Duodenal mucosa (tissue), 2 donors: ENCODE results near the gene STK32C.
"Not testable (repeated sequence)": the region's sequence is repeated elsewhere in the genome, so short reads cannot be mapped to it uniquely, and the experiment has no call there.

Experiments
- H3K27ac ChIP-seq: one replicate; pipeline ENCODE4 v1.7.0; 2013; ENCODE audit warnings: low read depth, low read length
- H3K27me3 ChIP-seq, 2 donors: one replicate each; pipeline ENCODE4 v1.7.0; 2013; ENCODE audit warnings: low read length in 2 of 2, control low read depth in 1 of 2; ENCODE audit not compliant: insufficient read depth in 2 of 2, control insufficient read depth in 1 of 2
- H3K36me3 ChIP-seq, 2 donors: one replicate each; pipeline ENCODE4 v1.7.0; 2013; ENCODE audit warnings: low read length in 2 of 2, control low read depth in 1 of 2; ENCODE audit not compliant: insufficient read depth in 2 of 2, control insufficient read depth in 1 of 2
- H3K4me1 ChIP-seq, 2 donors: one replicate each; pipeline ENCODE4 v1.7.0; 2013; ENCODE audit warnings: low read length in 2 of 2, control low read depth in 1 of 2; ENCODE audit not compliant: insufficient read depth in 2 of 2, control insufficient read depth in 1 of 2
- H3K4me3 ChIP-seq, 2 donors: one replicate each; pipeline ENCODE4 v1.7.0; 2013; ENCODE audit warnings: low read length in 2 of 2, low read depth in 1 of 2
- H3K9ac ChIP-seq, 2 donors: one replicate each; pipeline ENCODE4 v1.7.0; 2013; ENCODE audit warnings: low read length in 2 of 2, low read depth in 1 of 2
- H3K9me3 ChIP-seq, 2 donors: one replicate each; pipeline ENCODE4 v1.7.0; 2013; ENCODE audit warnings: low read length in 2 of 2, control low read depth in 1 of 2; ENCODE audit not compliant: control insufficient read depth in 1 of 2

The STK32C gene

DNA sequence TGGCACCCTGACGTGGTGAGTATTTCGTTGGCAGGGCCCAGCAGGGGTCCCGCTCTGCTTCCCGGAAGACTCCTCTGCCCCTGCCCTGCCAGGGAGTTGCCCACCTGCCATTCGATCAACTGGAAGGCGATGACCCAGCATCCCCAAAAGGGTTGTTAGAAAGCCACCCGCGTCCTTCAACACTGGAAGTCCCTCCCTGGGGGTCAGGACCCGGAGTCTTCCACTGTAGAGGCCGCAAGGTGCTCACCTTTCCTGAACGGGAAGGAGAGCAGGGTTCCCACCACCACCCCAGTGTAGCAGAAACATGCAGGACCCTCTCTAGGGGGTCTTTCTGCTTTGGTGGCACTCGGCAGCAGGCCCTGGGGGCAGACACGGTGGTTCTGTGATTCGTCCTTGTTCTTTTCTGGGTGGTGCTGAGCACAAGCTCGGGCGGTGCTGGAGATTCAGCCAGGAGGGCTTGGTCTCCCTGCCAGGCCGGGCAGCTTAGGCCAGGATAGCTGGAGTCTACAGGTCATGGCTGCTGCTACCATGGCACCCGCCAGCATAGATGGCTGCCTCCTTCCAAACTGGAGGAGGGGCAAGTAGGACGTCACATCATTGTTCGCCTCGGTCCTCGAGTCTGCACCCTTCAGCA, 140.6 kb downstream of the STK32C start:
- H3K27me3 ChIP-seq, result peaks cover 0 to 5% of the 10 kb centered on the region in 2 donors
- H3K4me3 ChIP-seq, result no peak overlapping the region
- peaks cover 6 to 7% of the 10 kb centered on the region in 2 donors for H3K4me1 ChIP-seq
- no peaks in the 10 kb centered on the region for H3K9me3 ChIP-seq
- no peaks in the 10 kb centered on the region for H3K36me3 ChIP-seq
- H3K9ac ChIP-seq, result no peak overlapping the region
- no peak overlapping the region for H3K27ac ChIP-seq

DNA sequence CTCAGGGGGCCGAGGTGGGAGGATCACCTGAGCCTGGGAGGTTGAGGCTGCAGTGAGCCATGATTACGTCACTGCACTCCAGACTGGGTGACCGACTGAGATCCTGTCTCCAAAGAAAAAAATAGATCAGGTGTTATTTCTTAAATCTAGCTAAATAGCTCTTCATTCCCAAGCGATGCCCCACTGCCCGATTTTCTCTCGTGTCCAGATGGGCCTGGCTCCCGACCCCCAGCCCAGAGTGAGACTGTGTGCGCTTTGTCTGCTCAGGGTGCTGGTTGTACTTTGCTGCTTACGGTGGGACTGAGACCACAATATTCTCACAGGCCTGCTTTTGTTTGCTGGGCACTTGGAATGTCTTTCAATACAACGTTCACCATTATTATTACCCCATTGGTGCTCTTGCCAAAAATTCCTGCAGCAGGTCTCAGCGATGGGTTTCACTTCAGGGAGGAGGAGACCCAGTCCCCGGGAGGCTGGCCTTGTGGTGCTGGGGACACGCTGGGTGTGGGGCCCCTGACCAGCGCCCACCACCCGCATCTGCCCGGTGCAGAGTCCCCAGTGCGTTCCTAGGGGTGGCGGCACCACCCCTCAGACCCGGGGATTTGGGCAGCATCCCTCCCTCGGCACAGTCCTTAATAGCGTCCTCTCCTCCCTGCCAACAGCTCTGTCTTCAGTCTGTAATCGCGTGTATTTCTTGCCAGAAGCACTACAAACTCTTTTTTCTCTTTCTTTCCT, 141.4 kb downstream of the STK32C start:
- Histone ChIP-seq H3K27me3 (peaks cover 0 to 3% of the 10 kb centered on the region in 2 donors), H3K4me3 (no peak overlapping the region), H3K36me3 (no peaks in the 10 kb centered on the region), H3K27ac (no peak overlapping the region), H3K9me3 (no peaks in the 10 kb centered on the region), H3K9ac (no peak overlapping the region), H3K4me1 (peaks cover 6 to 7% of the 10 kb centered on the region in 2 donors)

DNA sequence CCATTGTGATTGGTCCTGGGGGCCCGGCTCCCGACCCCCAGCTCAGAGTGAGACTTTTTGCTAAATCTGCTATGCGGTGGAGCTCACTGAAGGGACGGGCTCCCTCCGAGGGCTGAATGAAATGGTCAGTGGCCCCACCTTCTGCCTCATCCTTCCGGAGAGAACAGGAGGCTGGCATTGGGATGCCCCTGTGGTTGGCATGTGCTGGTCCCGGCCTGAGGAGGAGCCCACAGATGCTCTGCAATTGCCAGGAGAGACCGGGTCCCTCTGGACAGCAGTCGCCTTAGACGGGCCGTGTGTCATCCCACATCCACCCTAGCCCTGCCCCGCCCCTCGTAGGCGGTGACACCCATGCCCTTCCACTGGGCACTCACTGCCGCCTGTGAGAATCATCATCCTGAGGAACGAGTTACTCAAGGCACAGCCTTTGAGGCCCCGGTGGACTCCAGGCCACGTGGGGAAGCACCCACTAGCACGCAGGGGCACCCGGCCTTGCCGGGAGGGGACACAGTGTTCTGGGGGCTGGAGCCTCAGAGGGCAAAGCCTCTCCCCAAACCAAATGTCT, 142.3 kb downstream of the STK32C start:
- Histone ChIP-seq H3K36me3 (no peaks in the 10 kb centered on the region), H3K9me3 (no peaks in the 10 kb centered on the region), H3K4me1 (peaks cover 6 to 7% of the 10 kb centered on the region in 2 donors), H3K27ac (no peak overlapping the region), H3K4me3 (no peak overlapping the region), H3K27me3 (peaks cover 0 to 3% of the 10 kb centered on the region in 2 donors), H3K9ac (no peak overlapping the region)

DNA sequence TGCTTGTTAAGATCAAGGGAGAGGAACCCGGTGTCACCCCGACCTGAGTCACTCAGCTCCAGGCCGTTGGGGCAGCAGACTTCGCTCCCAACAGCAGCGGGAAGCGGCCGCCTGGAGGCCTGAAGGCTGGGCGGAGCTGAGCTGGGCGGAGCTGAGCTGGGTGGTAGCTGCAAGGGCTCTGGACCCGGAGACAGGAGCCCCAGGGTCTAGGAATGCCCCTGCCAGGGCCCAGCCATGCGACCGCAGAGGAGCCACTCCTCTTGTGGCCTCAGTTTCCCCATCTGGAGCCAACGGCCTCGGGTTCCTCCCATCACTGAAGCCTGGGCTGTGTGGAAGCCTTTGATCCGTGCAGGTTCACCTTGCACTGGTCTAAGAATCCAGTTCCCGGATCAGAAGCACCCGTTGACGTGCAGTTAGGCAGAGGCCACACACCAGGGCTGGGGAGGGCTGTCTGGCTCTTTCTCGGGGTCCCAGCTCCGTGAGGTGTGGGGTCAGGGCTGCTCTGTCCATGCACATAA, 142.9 kb downstream of the STK32C start:
- Histone ChIP-seq H3K4me3 (no peak overlapping the region), H3K36me3 (no peaks in the 10 kb centered on the region)

DNA sequence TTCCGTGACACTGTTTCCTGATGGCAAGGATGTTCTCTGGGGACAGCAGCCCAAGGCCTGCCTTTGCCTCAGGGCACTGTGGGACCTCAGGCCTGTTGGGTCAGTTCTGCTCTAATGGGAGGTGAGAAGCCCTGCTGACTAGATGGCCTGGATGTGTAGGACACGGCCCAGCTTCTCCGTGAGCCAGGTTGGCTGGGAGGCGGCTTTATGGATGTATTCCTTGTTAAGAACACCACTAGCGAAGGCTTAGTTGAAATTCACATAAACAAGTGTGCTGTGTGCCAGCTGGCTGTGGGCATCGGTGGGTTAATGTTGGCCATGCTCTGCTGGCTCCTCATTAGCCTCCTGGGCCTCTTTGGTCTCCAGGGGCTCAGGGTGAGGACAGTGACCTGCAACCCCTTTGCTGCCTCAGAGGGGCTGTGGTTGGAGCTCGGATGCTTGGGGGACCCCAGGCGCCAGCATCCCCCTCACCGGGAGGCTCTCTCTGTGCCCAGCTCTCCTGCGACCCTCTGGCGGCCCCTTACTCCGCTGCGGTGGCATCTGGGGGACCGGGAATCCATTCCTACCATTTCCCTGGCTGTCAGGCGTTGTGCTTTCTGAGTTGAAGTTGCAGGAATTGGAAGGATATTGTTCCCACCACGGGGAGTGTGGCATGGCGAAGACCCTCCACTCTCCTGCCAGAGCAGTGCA, 143.8 kb downstream of the STK32C start:
- no peak overlapping the region for H3K27ac ChIP-seq
- H3K9me3 ChIP-seq, result no peaks in the 10 kb centered on the region
- H3K27me3 ChIP-seq, result peaks cover 0 to 3% of the 10 kb centered on the region in 2 donors

More for the DNA sequence above, 142.9 kb downstream of the STK32C start:
- H3K9me3 ChIP-seq, result no peaks in the 10 kb centered on the region
- peaks cover 6 to 7% of the 10 kb centered on the region in 2 donors for H3K4me1 ChIP-seq
- no peak overlapping the region for H3K9ac ChIP-seq
- peaks cover 0 to 3% of the 10 kb centered on the region in 2 donors for H3K27me3 ChIP-seq
- no peak overlapping the region for H3K27ac ChIP-seq

DNA sequence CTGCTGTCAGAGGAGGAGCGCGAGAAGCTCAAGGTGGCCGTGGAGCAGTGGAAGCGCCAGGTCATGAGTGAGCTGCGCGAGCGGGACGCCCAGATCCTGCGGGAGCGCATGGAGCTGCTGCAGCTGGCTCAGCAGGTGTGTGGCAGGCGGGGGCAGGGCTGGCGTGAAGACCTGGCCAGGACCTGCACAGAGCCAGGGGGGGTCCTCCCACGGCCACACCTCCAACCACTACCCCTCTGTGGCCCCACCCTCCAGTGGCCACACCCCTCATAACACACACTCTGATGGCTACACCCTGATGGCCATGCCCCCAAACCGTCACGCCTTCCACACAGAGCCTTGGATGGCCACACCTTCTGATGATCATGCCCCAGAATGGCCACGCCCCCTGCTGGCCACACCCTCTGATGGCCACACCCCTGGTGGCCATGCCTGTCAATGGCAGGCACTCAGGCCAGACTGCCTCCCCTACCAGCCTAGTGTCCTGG, 144.4 kb downstream of the STK32C start:
- no peak overlapping the region for H3K9ac ChIP-seq
- peaks cover 6 to 7% of the 10 kb centered on the region in 2 donors for H3K4me1 ChIP-seq
- H3K27ac ChIP-seq, result no peak overlapping the region
- H3K9me3 ChIP-seq, result no peaks in the 10 kb centered on the region
- no peak overlapping the region for H3K4me3 ChIP-seq
- H3K36me3 ChIP-seq, result no peaks in the 10 kb centered on the region
- H3K27me3 ChIP-seq, result peaks cover 0 to 3% of the 10 kb centered on the region in 2 donors

More for the DNA sequence above, 143.8 kb downstream of the STK32C start:
- Histone ChIP-seq H3K36me3 (no peaks in the 10 kb centered on the region), H3K9ac (no peak overlapping the region), H3K4me1 (peaks cover 6 to 7% of the 10 kb centered on the region in 2 donors), H3K4me3 (no peak overlapping the region)

DNA sequence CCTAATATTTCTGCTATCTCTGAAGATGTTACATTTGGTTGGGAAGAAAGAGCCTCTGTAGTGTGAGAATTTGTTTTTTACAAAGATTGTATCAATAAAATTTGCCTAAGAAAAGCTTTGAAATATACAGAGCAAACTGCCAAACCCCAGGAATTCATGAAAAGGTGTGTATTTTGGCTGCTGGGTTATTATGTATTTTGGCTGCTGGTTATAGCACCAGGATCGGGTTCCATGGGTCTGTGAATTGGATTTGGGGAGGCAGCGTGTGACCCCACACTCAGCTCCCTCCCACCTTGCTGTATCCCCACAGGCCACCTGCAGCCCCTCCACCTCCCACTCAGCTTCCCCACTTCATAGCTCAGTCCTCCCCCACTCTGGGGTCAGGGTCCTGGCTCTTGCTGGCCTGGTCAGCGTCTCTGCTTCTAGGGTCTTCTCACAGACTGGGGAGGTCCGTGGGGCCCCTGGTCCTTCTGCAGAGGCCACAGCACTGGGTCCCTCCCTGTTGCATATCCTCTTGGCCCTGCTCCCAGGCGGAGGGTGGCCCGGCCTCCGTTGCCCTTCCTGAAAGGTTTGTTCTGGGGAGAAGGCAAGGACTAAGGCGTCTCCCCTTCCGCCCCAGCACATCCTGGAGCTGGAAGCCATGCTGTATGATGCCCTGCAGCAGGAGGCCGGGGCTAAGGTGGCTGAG, 145.0 kb downstream of the STK32C start:
- no peaks in the 10 kb centered on the region for H3K9me3 ChIP-seq
- no peak overlapping the region for H3K4me3 ChIP-seq
- H3K27me3 ChIP-seq, result peaks cover 0 to 3% of the 10 kb centered on the region in 2 donors
- H3K9ac ChIP-seq, result no peak overlapping the region
- no peak overlapping the region for H3K27ac ChIP-seq
- no peaks in the 10 kb centered on the region for H3K36me3 ChIP-seq
- peaks cover 6 to 7% of the 10 kb centered on the region in 2 donors for H3K4me1 ChIP-seq

DNA sequence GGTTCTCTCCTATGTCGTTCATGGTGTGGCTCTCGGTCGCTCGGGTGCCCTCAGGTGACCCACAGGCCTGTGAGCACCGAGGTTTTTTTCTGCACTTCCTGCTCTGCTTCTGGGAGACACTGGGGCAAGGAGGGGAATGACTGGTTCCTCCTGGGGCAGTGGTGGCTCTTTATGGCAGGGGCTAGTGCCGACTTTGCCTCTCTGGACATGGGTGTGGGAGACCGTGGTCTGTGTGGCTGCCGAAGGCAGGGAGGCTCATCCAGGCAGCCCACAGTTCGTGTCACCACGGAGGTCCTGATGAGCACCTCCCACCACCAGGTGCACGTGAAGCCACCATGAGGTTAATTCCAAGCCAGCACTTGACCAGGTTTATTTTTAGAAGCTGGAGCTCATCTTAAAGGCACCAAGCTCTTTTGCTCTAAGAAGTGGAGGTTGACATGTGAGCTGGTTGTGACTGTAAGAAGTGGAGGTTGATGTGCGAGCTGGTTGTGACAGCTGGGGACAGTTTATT, 145.7 kb downstream of the STK32C start:
- no peak overlapping the region for H3K27ac ChIP-seq
- H3K9me3 ChIP-seq, result no peaks in the 10 kb centered on the region
- H3K4me1 ChIP-seq, result peaks cover 6 to 7% of the 10 kb centered on the region in 2 donors
- H3K36me3 ChIP-seq, result no peaks in the 10 kb centered on the region
- H3K4me3 ChIP-seq, result no peak overlapping the region
- peaks cover 0 to 3% of the 10 kb centered on the region in 2 donors for H3K27me3 ChIP-seq
- H3K9ac ChIP-seq, result no peak overlapping the region

DNA sequence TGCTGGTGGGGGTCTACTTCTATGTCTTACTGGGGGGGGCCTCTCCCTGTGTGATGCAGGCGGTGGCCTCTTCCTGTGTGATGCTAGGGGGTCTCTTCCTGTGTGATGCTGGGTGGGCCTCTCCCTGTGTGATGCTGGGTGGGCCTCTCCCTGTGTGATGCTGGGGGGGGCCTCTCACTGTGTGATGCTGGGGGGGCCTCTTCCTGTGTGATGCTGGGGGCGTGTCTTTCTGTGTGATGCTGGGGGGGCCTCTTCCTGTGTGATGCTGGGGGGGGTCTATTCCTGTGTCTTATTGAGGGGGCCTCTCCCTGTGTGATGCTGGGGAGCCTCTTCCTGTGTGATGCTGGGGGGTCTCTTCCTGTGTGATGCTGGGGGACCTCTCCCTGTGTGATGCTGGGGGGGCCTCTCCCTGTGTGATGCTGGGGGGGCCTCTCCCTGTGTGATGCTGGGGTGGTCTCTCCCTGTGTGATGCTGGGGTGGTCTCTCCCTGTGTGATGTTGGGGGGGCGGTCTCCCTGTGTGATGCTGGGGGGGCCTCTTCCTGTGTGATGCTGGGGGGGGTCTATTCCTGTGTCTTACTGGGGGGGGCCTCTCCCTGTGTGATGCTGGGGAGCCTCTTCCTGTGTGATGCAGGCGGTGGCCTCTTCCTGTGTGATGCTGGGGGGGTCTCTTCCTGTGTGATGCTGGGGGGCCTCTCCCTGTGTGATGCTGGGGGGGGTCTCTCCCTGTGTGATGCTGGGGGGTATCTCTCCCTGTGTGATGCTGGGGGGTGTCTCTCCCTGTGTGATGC, 146.7 kb downstream of the STK32C start:
- not testable (repeated sequence) for H3K27me3 ChIP-seq, H3K27ac ChIP-seq, H3K4me3 ChIP-seq, H3K4me1 ChIP-seq, H3K9me3 ChIP-seq, H3K36me3 ChIP-seq, H3K9ac ChIP-seq
